Stimulated activated CD8-positive, alpha-beta memory T cell treated with anti-CD3 and anti-CD28 coated beads, Interleukin-12 subunit alpha, Interleukin-12 subunit beta, amount 100 ng/mL, for 24 hours (primary cell): ENCODE measurements around the gene TULP4.
"Not testable (repeated sequence)": the region's sequence is repeated elsewhere in the genome, so short reads cannot be mapped to it uniquely, and the experiment has no call there.

Experiments
- DNase-seq: peaks from one replicate; pipeline ENCODE4 v3.0.0-alpha.2; 2020; ENCODE audit errors: extremely low read depth

Gene TULP4

GRCh38 chr6:158295976-158296853, 16.1 kb upstream of the TULP4 start:
- DNase-seq, result not testable (repeated sequence)

GRCh38 chr6:158296854-158297324, 15.4 kb upstream of the TULP4 start:
- DNase-seq, result not testable (repeated sequence)

GRCh38 chr6:158297657-158298056, 14.6 kb upstream of the TULP4 start:
- not testable (repeated sequence) for DNase-seq

GRCh38 chr6:158300306-158301143, 11.7 kb upstream of the TULP4 start:
- not testable (repeated sequence) for DNase-seq

GRCh38 chr6:158301561-158301960, 10.7 kb upstream of the TULP4 start:
- not testable (repeated sequence) for DNase-seq

- not testable (repeated sequence) for DNase-seq
These were observed 10.0 kb upstream of the TULP4 start for GRCh38 chr6:158302195-158302796.

GRCh38 chr6:158303210-158303731, 9.0 kb upstream of the TULP4 start:
- no peak for DNase-seq

- no peak for DNase-seq
These were observed 8.0 kb upstream of the TULP4 start for GRCh38 chr6:158304254-158304653.

- DNase-seq, result no peak
These were observed 2.5 kb upstream of the TULP4 start for GRCh38 chr6:158309814-158310213.

- DNase-seq, result no peak
These were observed 1.1 kb upstream of the TULP4 start for GRCh38 chr6:158311193-158311592.

- no peak for DNase-seq
These were observed 639 bp upstream of the TULP4 start for GRCh38 chr6:158311626-158312025.

- no peak for DNase-seq
These were observed 570 bp downstream of the TULP4 start for GRCh38 chr6:158312672-158313397.

- DNase-seq, result no peak
These were observed 1.7 kb downstream of the TULP4 start for GRCh38 chr6:158313989-158314388.

- no peak for DNase-seq
These were observed 2.5 kb downstream of the TULP4 start for GRCh38 chr6:158314737-158315136.

- no peak for DNase-seq
These were observed 3.8 kb downstream of the TULP4 start for GRCh38 chr6:158316022-158316421.

GRCh38 chr6:158321960-158322359, 9.7 kb downstream of the TULP4 start:
- DNase-seq, result no peak

GRCh38 chr6:158322400-158322723, 10.1 kb downstream of the TULP4 start:
- DNase-seq, result no peak

- DNase-seq, result no peak
These were observed 10.7 kb downstream of the TULP4 start for GRCh38 chr6:158322724-158323560.

GRCh38 chr6:158323561-158323958, 11.3 kb downstream of the TULP4 start:
- no peak for DNase-seq

GRCh38 chr6:158324136-158324535, 11.9 kb downstream of the TULP4 start:
- no peak for DNase-seq
